ENCODE results near the gene CLCA2. TPM values are rescaled to one million over a fixed set of nuclear protein-coding genes. Genes with fewer than 3 reads are reported as not detected.

CLCA2 gene
- total and polyA plus RNA-seq, 2 experiments from 2014 or later, result not detected

GRCh38 chr1:86375688-86376087 is 48.3 kb upstream of the CLCA2 start:
- no peaks in the 10 kb centered on the region for H3K27me3 ChIP-seq (ENCODE audit: insufficient read depth)
- ATAC-seq, result no peak
- H2AFZ ChIP-seq, result no peak overlapping the region
- H3K27ac ChIP-seq (ENCODE audit: low read depth), result no peak overlapping the region
- no peaks in the 10 kb centered on the region for H4K20me1 ChIP-seq (replicated peaks; ENCODE audit: insufficient read depth)
- H3F3A ChIP-seq (replicated peaks; ENCODE audit: low read depth), result no peaks in the 10 kb centered on the region
- H3K36me3 ChIP-seq (ENCODE audit: insufficient read depth), result peaks cover 17% of the 10 kb centered on the region
- no peak for DNase-seq (ENCODE audit: low spot score)
- H3K27ac Mint-ChIP-seq, result no peak overlapping the region
- H3K79me2 ChIP-seq (replicated peaks; ENCODE audit: insufficient read depth), result no peaks in the 10 kb centered on the region
- H3K4me3 ChIP-seq, result no peak overlapping the region
- H3K4me1 Mint-ChIP-seq, result no peaks in the 10 kb centered on the region
- TF ChIP-seq EZH2 (IDR thresholded peaks at IDR 0.05; ENCODE audit: low read depth, unreplicated experiment) (no peak), ZNF331 (CRISPR knock-in tag; IDR thresholded peaks at IDR 0.05; ENCODE audit: low read depth) (no peak), ETS1 (IDR thresholded peaks at IDR 0.05) (no peak), STAT1 (IDR thresholded peaks at IDR 0.05; ENCODE audit: unreplicated experiment) (no peak), REST (IDR thresholded peaks at IDR 0.05; ENCODE audit: unreplicated experiment) (no peak), EZH2phosphoT487 (IDR thresholded peaks at IDR 0.05; ENCODE audit: unreplicated experiment) (no peak), ZNF114 (CRISPR knock-in tag; IDR thresholded peaks at IDR 0.05) (no peak), ZNF462 (CRISPR knock-in tag; IDR thresholded peaks at IDR 0.05) (no peak), CREB1 (CRISPR knock-in tag; IDR thresholded peaks at IDR 0.05; ENCODE audit: low read depth) (no peak), JUNB (IDR thresholded peaks at IDR 0.05; ENCODE audit: unreplicated experiment) (no peak), NANOG (IDR thresholded peaks at IDR 0.05; ENCODE audit: borderline replicate concordance) (no peak)
- TF ChIP-seq, protein P1, sequence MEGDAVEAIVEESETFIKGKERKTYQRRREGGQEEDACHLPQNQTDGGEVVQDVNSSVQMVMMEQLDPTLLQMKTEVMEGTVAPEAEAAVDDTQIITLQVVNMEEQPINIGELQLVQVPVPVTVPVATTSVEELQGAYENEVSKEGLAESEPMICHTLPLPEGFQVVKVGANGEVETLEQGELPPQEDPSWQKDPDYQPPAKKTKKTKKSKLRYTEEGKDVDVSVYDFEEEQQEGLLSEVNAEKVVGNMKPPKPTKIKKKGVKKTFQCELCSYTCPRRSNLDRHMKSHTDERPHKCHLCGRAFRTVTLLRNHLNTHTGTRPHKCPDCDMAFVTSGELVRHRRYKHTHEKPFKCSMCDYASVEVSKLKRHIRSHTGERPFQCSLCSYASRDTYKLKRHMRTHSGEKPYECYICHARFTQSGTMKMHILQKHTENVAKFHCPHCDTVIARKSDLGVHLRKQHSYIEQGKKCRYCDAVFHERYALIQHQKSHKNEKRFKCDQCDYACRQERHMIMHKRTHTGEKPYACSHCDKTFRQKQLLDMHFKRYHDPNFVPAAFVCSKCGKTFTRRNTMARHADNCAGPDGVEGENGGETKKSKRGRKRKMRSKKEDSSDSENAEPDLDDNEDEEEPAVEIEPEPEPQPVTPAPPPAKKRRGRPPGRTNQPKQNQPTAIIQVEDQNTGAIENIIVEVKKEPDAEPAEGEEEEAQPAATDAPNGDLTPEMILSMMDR (conservative IDR thresholded peaks at IDR 0.05; ENCODE audit: low read depth in 2 of 2), result no peak
- no peak overlapping the region for H3K4me3 Mint-ChIP-seq
- no peaks in the 10 kb centered on the region for H3K4me1 ChIP-seq (ENCODE audit: insufficient read depth)
- peaks cover 49% of the 10 kb centered on the region for H3K36me3 Mint-ChIP-seq (ENCODE audit: low read depth)
- H3K4me2 ChIP-seq, result no peak overlapping the region
- H3K27me3 Mint-ChIP-seq (ENCODE audit: insufficient read depth, low read depth, poor library complexity), result peaks cover 4% of the 10 kb centered on the region
- no peaks in the 10 kb centered on the region for H3K9me2 ChIP-seq (ENCODE audit: insufficient read depth)
- peaks cover 27% of the 10 kb centered on the region for H3K9me3 Mint-ChIP-seq

All from GM23338 (cell line).